ENCODE results near the gene RGL1. TPM values are rescaled to one million over a fixed set of nuclear protein-coding genes. Genes with fewer than 3 reads are reported as not detected.

Gene RGL1
- total RNA-seq, 4 donors from 2014 or later, result 57.3 to 81.8 (median 68.1) TPM

DNA sequence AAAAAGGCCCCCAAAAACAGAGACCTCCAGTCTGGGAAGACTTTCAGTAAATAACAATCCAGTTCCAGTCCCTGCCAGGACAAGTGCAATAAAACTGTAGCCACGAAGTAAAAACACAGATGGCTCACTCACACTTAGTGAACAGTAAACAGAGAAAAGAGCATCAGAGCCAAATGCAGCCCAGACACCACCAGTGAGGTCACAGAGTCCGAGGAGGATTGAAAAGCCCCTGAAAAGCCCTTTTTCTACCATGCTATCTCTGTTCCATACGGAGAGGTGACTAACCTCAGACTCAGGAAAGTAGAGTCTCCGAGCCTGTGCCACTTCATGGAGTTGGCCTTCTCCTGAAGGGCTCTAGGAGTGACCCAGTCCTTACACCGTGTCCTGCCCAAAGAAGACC lies 148.1 kb downstream of the RGL1 start:
- TF ChIP-seq EP300 (IDR thresholded peaks at IDR 0.05), result no peak
- TF ChIP-seq POLR2A (IDR thresholded peaks at IDR 0.05), result no peak
- TF ChIP-seq CTCF (IDR thresholded peaks at IDR 0.05), result no peak
- Histone ChIP-seq H3K4me3 (no peak overlapping the region), H3K4me1 (peaks cover 0 to 21% (median 7%) of the 10 kb centered on the region in 4 donors), H3K27ac (peak overlapping the region in 1 of 4 donors; percentile 42), H3K36me3 (no peaks in the 10 kb centered on the region), H3K9me3 (no peaks in the 10 kb centered on the region), H3K27me3 (no peaks in the 10 kb centered on the region)
- 36 to 40% methylated on average over 5 of the region's 5 CpGs for WGBS, 2 donors
- DNase-seq (ENCODE audit: low spot score in 2 of 2), result no peak

DNA sequence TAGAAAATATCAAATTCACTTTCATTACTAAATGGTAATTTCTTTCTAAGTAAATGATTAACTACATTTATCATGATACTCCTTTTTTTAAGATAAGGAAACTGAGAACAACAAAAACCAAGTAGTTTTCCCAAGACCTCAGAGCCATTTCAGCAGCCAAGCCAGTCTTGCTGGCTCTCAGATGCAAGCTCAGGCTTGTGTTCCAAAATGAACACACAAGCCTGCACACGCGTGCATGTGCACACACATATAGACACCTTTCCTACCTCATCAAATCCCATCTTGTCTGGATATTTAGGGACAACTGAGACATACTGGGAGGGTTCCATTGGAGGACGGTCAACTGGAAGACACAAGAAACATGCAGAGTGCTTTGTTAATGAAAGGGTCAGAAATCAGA lies 149.6 kb downstream of the RGL1 start:
- no peak overlapping the region for H3K4me3 ChIP-seq
- peaks cover 0 to 32% (median 7%) of the 10 kb centered on the region in 4 donors for H3K4me1 ChIP-seq
- H3K27me3 ChIP-seq, result no peaks in the 10 kb centered on the region
- no peak overlapping the region for H3K27ac ChIP-seq
- H3K9me3 ChIP-seq, result no peaks in the 10 kb centered on the region
- no peak for DNase-seq (ENCODE audit: low spot score in 2 of 2)
- TF ChIP-seq EP300 (IDR thresholded peaks at IDR 0.05) (no peak), POLR2A (IDR thresholded peaks at IDR 0.05) (no peak), CTCF (IDR thresholded peaks at IDR 0.05) (no peak)
- no peaks in the 10 kb centered on the region for H3K36me3 ChIP-seq
- 90 to 96% methylated on average over 3 of the region's 3 CpGs for WGBS, 2 donors

GRCh38 chr1:183956559-183957188 lies 151.8 kb downstream of the RGL1 start:
- Histone ChIP-seq H3K9me3 (no peaks in the 10 kb centered on the region), H3K4me1 (peaks cover 0 to 39% (median 7%) of the 10 kb centered on the region in 4 donors), H3K4me3 (no peak overlapping the region), H3K27me3 (no peaks in the 10 kb centered on the region), H3K36me3 (no peaks in the 10 kb centered on the region), H3K27ac (peak overlapping the region in 2 of 4 donors; percentile 48 to 61)
- TF ChIP-seq CTCF (IDR thresholded peaks at IDR 0.05) (no peak), POLR2A (IDR thresholded peaks at IDR 0.05) (no peak), EP300 (IDR thresholded peaks at IDR 0.05) (peak in 1 of 2 donors; percentile 77)
- DNase-seq (ENCODE audit: low spot score in 2 of 2), result peak in 1 of 2 donors; percentile 44
- 38 to 49% methylated on average over 2 of the region's 2 CpGs for WGBS, 2 donors

- WGBS, 2 donors, result 81 to 90% methylated on average over 4 of the region's 4 CpGs
- H3K27me3 ChIP-seq, result no peaks in the 10 kb centered on the region
- TF ChIP-seq POLR2A (IDR thresholded peaks at IDR 0.05) (no peak), CTCF (IDR thresholded peaks at IDR 0.05) (no peak), EP300 (IDR thresholded peaks at IDR 0.05) (no peak)
- peak overlapping the region in 2 of 4 donors; percentile 48 to 61 for H3K27ac ChIP-seq
- H3K4me3 ChIP-seq, result no peak overlapping the region
- no peak for DNase-seq (ENCODE audit: low spot score in 2 of 2)
- no peaks in the 10 kb centered on the region for H3K36me3 ChIP-seq
- H3K9me3 ChIP-seq, result no peaks in the 10 kb centered on the region
- peaks cover 0 to 39% (median 7%) of the 10 kb centered on the region in 4 donors for H3K4me1 ChIP-seq
Measured at GRCh38 chr1:183957216-183957830, 152.4 kb downstream of the RGL1 start.

- no peak overlapping the region for H3K4me3 ChIP-seq
- H3K36me3 ChIP-seq, result no peaks in the 10 kb centered on the region
- peak in 1 of 2 donors; percentile 67 for DNase-seq (ENCODE audit: low spot score in 2 of 2)
- TF ChIP-seq POLR2A (IDR thresholded peaks at IDR 0.05) (no peak), EP300 (IDR thresholded peaks at IDR 0.05) (peak; percentile 26 to 79)
- no peaks in the 10 kb centered on the region for H3K9me3 ChIP-seq
- peak overlapping the region in 3 of 4 donors; percentile 44 to 84 (median 57) for H3K27ac ChIP-seq
- no peaks in the 10 kb centered on the region for H3K27me3 ChIP-seq
- WGBS, 2 donors, result 48 to 59% methylated on average over 1 of the region's 1 CpG
- H3K4me1 ChIP-seq, result peaks cover 0 to 33% (median 7%) of the 10 kb centered on the region in 4 donors
Measured at GRCh38 chr1:183958958-183959357, 154.0 kb downstream of the RGL1 start.

All from tibial nerve (tissue), 4 donors.